ENCODE measurements around the gene CFAP45. TPM values are rescaled to one million over a fixed set of nuclear protein-coding genes. Genes with fewer than 3 reads are reported as not detected.

The CFAP45 gene
- total and polyA plus RNA-seq, 2 of the 8 experiments (the other 6 are each of a cell fraction or from before 2014, with no cell fraction given) = 0.05 TPM; not detected in 1

GRCh38 chr1:159843459-159843858 is 56.5 kb downstream of the CFAP45 start:
- no peak overlapping the region for H3K9ac ChIP-seq (replicated peaks in 1 of 4; ENCODE audit: extremely low read depth in 1 of 4, low read depth in 3 of 4, low read length in 3 of 4)
- no peak overlapping the region for H4K91ac ChIP-seq (replicated peaks; ENCODE audit: insufficient read length, low read length)
- H2BK5ac ChIP-seq (ENCODE audit: low read depth, low read length) = no peak overlapping the region
- no peak overlapping the region for H2BK12ac ChIP-seq (ENCODE audit: low read depth, low read length)
- no peak overlapping the region for H3K14ac ChIP-seq (ENCODE audit: insufficient read length)
- no peaks in the 10 kb centered on the region for H3K23me2 ChIP-seq (ENCODE audit: low read depth, low read length)
- H3K4me3 ChIP-seq (ENCODE audit: extremely low read depth in 1 of 4, insufficient read depth in 2 of 4, low read depth in 3 of 4, low read length in 4 of 4) = no peak overlapping the region
- H3K27me3 ChIP-seq (replicated peaks in 1 of 4; ENCODE audit: control insufficient read depth in 3 of 4, extremely low read depth in 1 of 4, insufficient read depth in 3 of 4, low read length in 3 of 4) = 0 out of 7 replicates have a peak, but pooled peaks cover 0 to 2% (median 0%) of the 10 kb centered on the region in 4 experiments
- no peak overlapping the region for H3K27ac ChIP-seq (ENCODE audit: low read depth, low read length)
- H3K56ac ChIP-seq (replicated peaks; ENCODE audit: insufficient read length, low read depth, low read length) = no peak overlapping the region
- no peak overlapping the region for H2BK20ac ChIP-seq (ENCODE audit: low read length)
- no peak for FAIRE-seq
- no peaks in the 10 kb centered on the region; a peak in 1 of 7 replicates for H3K4me1 ChIP-seq (replicated peaks in 1 of 4; ENCODE audit: control insufficient read depth in 3 of 4, insufficient read depth in 4 of 4, low read length in 3 of 4)
- H2BK15ac ChIP-seq (ENCODE audit: low read length) = no peak overlapping the region
- no peak for DNase-seq (ENCODE audit: low read depth in 1 of 2, low spot score in 2 of 2)
- H2BK120ac ChIP-seq (replicated peaks; ENCODE audit: low read depth, low read length) = no peak overlapping the region
- CTCF ChIA-PET (ENCODE audit: partially characterized antibody) = interaction anchor here (0.9 to 5.6 kb wide), 5 partner anchors 9 to 48 kb away, joined by 3 to 38 read pairs (median 6); no protein-coding TSS in a partner anchor
- WGBS, 2 experiments (ENCODE audit: extremely low coverage in 1 of 2, insufficient coverage in 1 of 2, insufficient read length in 1 of 2, insufficient replicate concordance in 2 of 2, low coverage in 1 of 2, low lambda C conversion rate in 2 of 2, missing lambda C conversion rate in 1 of 2) = 85% methylated on average over 4 of the region's 4 CpGs; no CpG with 5 or more reads in 1 of the 2 experiments
- H3K79me2 ChIP-seq (ENCODE audit: control insufficient read depth in 1 of 2, insufficient read depth in 2 of 2, low read length in 2 of 2) = no peaks in the 10 kb centered on the region
- H3K79me1 ChIP-seq (ENCODE audit: low read depth, low read length) = no peaks in the 10 kb centered on the region
- H3K36me3 ChIP-seq (ENCODE audit: control insufficient read depth in 2 of 4, insufficient read depth in 4 of 4, low read length in 3 of 4) = no peaks in the 10 kb centered on the region
- peaks cover 0 to 2% of the 10 kb centered on the region in 2 experiments for H4K20me1 ChIP-seq (replicated peaks in 1 of 2; ENCODE audit: control insufficient read depth in 1 of 2, insufficient read depth in 2 of 2, low read length in 2 of 2)
- no peak overlapping the region for H3K4me2 ChIP-seq (ENCODE audit: insufficient read depth in 1 of 2, low read depth in 2 of 2, low read length in 2 of 2)
- no peak overlapping the region for H4K5ac ChIP-seq (ENCODE audit: insufficient read length, low read depth, low read length)
- H3K9me3 ChIP-seq (ENCODE audit: insufficient read depth in 2 of 2, low read depth in 1 of 2, low read length in 1 of 2) = no peaks in the 10 kb centered on the region
- H2AFZ ChIP-seq (ENCODE audit: low read length) = no peak overlapping the region
- no peak overlapping the region for H2AK5ac ChIP-seq (ENCODE audit: low read depth, low read length)
- H4K8ac ChIP-seq (ENCODE audit: extremely low read depth, insufficient read depth, low read length) = no peak overlapping the region
- POLR2A ChIA-PET (ENCODE audit: partially characterized antibody) = interaction anchor here (1.8 kb wide), 1 partner anchor 9 kb away, joined by 5 read pairs; no protein-coding TSS in a partner anchor
- H3K4ac ChIP-seq (replicated peaks; ENCODE audit: insufficient read length, low read depth, low read length) = no peak overlapping the region
- H3K23ac ChIP-seq (ENCODE audit: insufficient read length) = no peak overlapping the region
- no peak overlapping the region for H3K18ac ChIP-seq (ENCODE audit: extremely low read depth, low read length)
- TF ChIP-seq RBBP5 (IDR thresholded peaks at IDR 0.05; ENCODE audit: borderline replicate concordance, low read depth, low read length) = no peak
- no peak for TF ChIP-seq HDAC2 (IDR thresholded peaks at IDR 0.05; ENCODE audit: borderline replicate concordance in 1 of 2, low read depth in 2 of 2, low read length in 2 of 2)
- no peak for TF ChIP-seq TEAD4 (IDR thresholded peaks at IDR 0.05; ENCODE audit: low read depth, low read length)
- no peak for TF ChIP-seq SP4 (IDR thresholded peaks at IDR 0.05; ENCODE audit: low read length)
- TF ChIP-seq SRF (IDR thresholded peaks at IDR 0.05; ENCODE audit: low read depth, low read length) = no peak
- TF ChIP-seq E2F6 (IDR thresholded peaks at IDR 0.05) = no peak
- no peak for TF ChIP-seq ATF3 (IDR thresholded peaks at IDR 0.05; ENCODE audit: insufficient read depth, low read depth, low read length)
- TF ChIP-seq TCF12 (IDR thresholded peaks at IDR 0.05; ENCODE audit: low read depth, low read length) = no peak
- no peak for TF ChIP-seq JUND (IDR thresholded peaks at IDR 0.05; ENCODE audit: low read length)
- no peak for TF ChIP-seq USF2 (IDR thresholded peaks at IDR 0.05; ENCODE audit: low read length)
- no peak for TF ChIP-seq NANOG (IDR thresholded peaks at IDR 0.05; ENCODE audit: insufficient read depth, low read depth, low read length, poor library complexity, severe bottlenecking)

Data from H1 (cell line).